Stomach (tissue), 9 donors: ENCODE results near the gene LHFPL2. TPM values are rescaled to one million over a fixed set of nuclear protein-coding genes. Genes with fewer than 3 reads are reported as not detected.

Source experiments
- DNase-seq, 2 donors: peaks; one replicate each; pipeline versions ENCODE4 v3.0.0 to v3.0.0-alpha.2; 2013 to 2019
- H3K27ac ChIP-seq, 5 donors: fragments of 200-600 bp in 4 of 5; sonication (generic) in 4 of 5; one replicate each; pipeline ENCODE4 v1.5.1; 2013 to 2019; ENCODE audit warnings: mild to moderate bottlenecking in 1 of 5, moderate library complexity in 1 of 5
- H3K27me3 ChIP-seq, 3 donors: fragments of 200-600 bp; sonication (generic); one replicate each; pipeline ENCODE4 v1.5.1; 2017 to 2019; ENCODE audit warnings: mixed run types in 1 of 3
- H3K36me3 ChIP-seq, 4 donors: fragments of 200-600 bp; sonication (generic); 1 replicate in 3 of 4; 2 replicates in 1 of 4; pipeline ENCODE4 v1.5.1; 2016 to 2019
- H3K4me1 ChIP-seq, 4 donors: fragments of 200-600 bp; sonication (generic); one replicate each; pipeline ENCODE4 v1.5.1; 2016 to 2019
- H3K4me3 ChIP-seq, 4 donors: fragments of 200-600 bp; sonication (generic) in 3 of 4; one replicate each; pipeline ENCODE4 v1.5.1; 2016 to 2019; ENCODE audit warnings: mild to moderate bottlenecking in 1 of 4
- H3K9me3 ChIP-seq, 4 donors: fragments of 200-600 bp; sonication (generic); one replicate each; pipeline ENCODE4 v1.5.1; 2016 to 2019
- EP300 ChIP-seq: sonication (generic); formaldehyde crosslinking; IDR thresholded peaks from one replicate; pipeline ENCODE4 v1.6.1; 2017; ENCODE audit warnings: antibody characterized with exemption
- POLR2A ChIP-seq, 4 donors: fragments of 450-650 bp; IDR thresholded peaks; one replicate each; pipeline ENCODE4 v1.6.1; 2016; ENCODE audit warnings: antibody characterized with exemption in 4 of 4, control low read depth in 2 of 4, mild to moderate bottlenecking in 1 of 4, moderate library complexity in 1 of 4
- POLR2AphosphoS5 ChIP-seq, 3 donors: sonication (generic); formaldehyde crosslinking; IDR thresholded peaks; one replicate each; pipeline ENCODE4 v1.6.1; 2016; ENCODE audit warnings: antibody characterized with exemption in 3 of 3
- WGBS, 5 donors: extraction: QIAGEN DNeasy Blood & Tissue Kit in 3 of 5; methylation state at CpG; one replicate each; pipeline versions ENCODE4 v1.1.5 to v1.1.7; 2013 to 2018; 5-methylcytosine and 5-hydroxymethylcytosine counted together
- intact Hi-C: fragments of 100-400 bp; cut with DNase I; formaldehyde crosslinking; loops from one replicate; pipeline ENCODE4 v1.15.1; 2023; ENCODE audit warnings: low total_unique reads
- polyA plus RNA-seq, 3 donors: library from polyadenylated mRNA; stranded (reverse); fragments of 200-250 nt; gene quantifications; one replicate each; pipeline ENCODE4 v1.2.3, GENCODE V29; 2013
- total RNA-seq, 5 donors: library from RNA; depleted of rRNA; stranded (reverse); fragments of >200 nt; gene quantifications; one replicate each; pipeline versions ENCODE4 v1.1.0 to v1.2.3, GENCODE V29; 2014 to 2016
- TF ChIP-seq, protein P1 (sequence below), 7 experiments: fragments of 450-650 bp in 4 of 7; fragments of 200-600 bp in 3 of 7; sonication (generic) in 3 of 7; IDR thresholded peaks; one replicate each; pipeline ENCODE4 v1.5.1; 2016 to 2019; ENCODE audit warnings: antibody characterized with exemption in 7 of 7, control low read depth in 2 of 7, mild to moderate bottlenecking in 1 of 7
- donor health status: healthy with polysubstance abuse.
- donor health status: Bipolar disorder and iron deficiency.
- donor health status: healthy.

Gene LHFPL2
- total and polyA plus RNA-seq, 8 donors, result 3.7 to 53.6 (median 24.3) TPM

DNA sequence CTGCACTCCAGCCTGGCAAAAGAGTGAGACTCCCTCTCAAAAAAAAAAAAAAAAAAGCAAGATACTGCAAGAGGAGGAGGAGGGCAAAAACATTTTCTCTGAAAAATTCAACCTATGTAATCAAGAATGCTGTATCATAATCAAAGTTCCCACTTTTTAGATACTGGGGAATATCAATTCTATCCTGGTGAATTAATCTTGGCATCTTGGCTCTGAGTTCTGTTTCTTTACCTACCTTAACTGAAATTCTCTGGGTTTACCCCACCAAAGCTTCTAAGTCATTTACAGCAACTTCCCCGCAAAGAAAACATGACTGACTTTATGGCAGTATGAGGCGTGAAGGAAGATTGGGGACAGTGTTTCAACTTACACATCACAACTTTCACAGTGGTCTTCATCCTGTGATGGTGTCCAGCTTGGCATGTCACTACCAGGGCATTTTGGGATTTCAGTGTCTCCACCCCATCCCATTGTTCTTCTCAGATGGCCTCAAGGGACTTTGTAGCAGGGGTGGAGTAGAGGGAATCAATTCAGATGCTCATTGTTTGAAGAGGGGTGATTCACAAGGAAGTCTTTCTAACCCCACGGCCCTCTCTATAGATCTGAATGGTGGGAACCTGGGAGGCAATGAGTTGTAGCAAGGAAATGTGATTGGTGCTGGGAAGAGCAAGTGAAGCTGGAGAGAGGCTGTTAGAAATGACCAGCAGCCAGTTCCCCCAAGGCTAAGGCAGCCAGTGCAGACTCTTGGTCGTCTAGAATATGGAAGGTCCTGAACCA lies 157.7 kb downstream of the LHFPL2 start:
- peaks cover 0 to 33% (median 30%) of the 10 kb centered on the region in 4 donors for H3K36me3 ChIP-seq
- H3K27me3 ChIP-seq, result no peaks in the 10 kb centered on the region
- TF ChIP-seq, protein P1, sequence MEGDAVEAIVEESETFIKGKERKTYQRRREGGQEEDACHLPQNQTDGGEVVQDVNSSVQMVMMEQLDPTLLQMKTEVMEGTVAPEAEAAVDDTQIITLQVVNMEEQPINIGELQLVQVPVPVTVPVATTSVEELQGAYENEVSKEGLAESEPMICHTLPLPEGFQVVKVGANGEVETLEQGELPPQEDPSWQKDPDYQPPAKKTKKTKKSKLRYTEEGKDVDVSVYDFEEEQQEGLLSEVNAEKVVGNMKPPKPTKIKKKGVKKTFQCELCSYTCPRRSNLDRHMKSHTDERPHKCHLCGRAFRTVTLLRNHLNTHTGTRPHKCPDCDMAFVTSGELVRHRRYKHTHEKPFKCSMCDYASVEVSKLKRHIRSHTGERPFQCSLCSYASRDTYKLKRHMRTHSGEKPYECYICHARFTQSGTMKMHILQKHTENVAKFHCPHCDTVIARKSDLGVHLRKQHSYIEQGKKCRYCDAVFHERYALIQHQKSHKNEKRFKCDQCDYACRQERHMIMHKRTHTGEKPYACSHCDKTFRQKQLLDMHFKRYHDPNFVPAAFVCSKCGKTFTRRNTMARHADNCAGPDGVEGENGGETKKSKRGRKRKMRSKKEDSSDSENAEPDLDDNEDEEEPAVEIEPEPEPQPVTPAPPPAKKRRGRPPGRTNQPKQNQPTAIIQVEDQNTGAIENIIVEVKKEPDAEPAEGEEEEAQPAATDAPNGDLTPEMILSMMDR (IDR thresholded peaks at IDR 0.05), result no peak
- no peak for TF ChIP-seq EP300
- TF ChIP-seq POLR2A (IDR thresholded peaks at IDR 0.05), result no peak
- TF ChIP-seq POLR2AphosphoS5 (IDR thresholded peaks at IDR 0.05), result no peak
- intact Hi-C loops, result no loop called here
- 84 to 92% (median 88%) methylated on average over 4 of the region's 4 CpGs for WGBS, 5 donors
- no peak overlapping the region for H3K27ac ChIP-seq
- DNase-seq, result no peak
- no peaks in the 10 kb centered on the region for H3K9me3 ChIP-seq
- no peak overlapping the region for H3K4me3 ChIP-seq
- peaks cover 0 to 28% (median 7%) of the 10 kb centered on the region in 4 donors for H3K4me1 ChIP-seq

DNA sequence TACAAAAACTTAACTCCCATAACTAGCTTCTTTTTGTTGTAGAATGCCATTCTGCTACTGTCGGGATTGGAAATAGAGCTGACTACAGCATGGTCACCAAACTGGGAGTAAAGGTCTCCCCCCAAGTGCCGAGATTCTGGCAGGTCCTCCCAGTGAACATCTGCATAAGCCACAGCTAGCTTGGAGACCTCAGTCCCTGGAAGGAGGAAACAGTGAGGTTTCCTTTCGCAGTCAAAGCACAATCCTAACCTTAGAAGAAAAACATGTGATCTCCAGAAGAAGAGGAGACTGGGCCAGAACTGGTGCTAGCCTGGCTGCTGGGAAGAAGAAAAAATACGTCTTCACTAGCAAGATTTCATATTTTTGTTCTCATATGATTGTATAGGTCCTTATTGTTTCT lies 160.7 kb downstream of the LHFPL2 start:
- H3K27ac ChIP-seq, result no peak overlapping the region
- intact Hi-C loops, result no loop called here
- 75 to 88% (median 79%) methylated on average over 4 of the region's 4 CpGs for WGBS, 5 donors

DNA sequence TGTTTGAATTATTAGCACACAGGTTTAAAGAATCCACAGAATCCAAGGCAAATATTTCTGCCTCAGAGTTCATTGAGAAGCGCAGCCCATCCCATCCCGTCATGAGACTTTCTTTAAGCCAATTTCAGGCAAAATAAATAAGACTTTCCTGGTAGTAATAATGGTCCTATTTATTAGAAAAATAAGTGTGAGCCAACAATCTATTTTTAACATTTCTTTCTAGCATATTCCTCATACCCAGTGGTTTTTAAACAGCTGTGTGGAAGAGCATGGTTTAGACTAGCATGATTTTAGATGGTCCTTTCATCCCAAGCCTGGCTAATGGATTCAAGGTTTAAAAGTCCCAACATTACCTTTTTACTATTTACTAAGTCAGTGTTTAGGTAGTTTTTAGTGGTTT lies 162.4 kb downstream of the LHFPL2 start:
- intact Hi-C loops, result no loop called here
- no peak overlapping the region for H3K27ac ChIP-seq

More for the DNA sequence above, 160.7 kb downstream of the LHFPL2 start:
- no peak overlapping the region for H3K4me3 ChIP-seq
- TF ChIP-seq POLR2A (IDR thresholded peaks at IDR 0.05), result no peak
- DNase-seq, result no peak
- no peaks in the 10 kb centered on the region for H3K9me3 ChIP-seq
- H3K36me3 ChIP-seq, result peaks cover 0 to 38% (median 30%) of the 10 kb centered on the region in 4 donors
- H3K27me3 ChIP-seq, result no peaks in the 10 kb centered on the region
- peaks cover 9 to 31% (median 18%) of the 10 kb centered on the region in 4 donors for H3K4me1 ChIP-seq

DNA sequence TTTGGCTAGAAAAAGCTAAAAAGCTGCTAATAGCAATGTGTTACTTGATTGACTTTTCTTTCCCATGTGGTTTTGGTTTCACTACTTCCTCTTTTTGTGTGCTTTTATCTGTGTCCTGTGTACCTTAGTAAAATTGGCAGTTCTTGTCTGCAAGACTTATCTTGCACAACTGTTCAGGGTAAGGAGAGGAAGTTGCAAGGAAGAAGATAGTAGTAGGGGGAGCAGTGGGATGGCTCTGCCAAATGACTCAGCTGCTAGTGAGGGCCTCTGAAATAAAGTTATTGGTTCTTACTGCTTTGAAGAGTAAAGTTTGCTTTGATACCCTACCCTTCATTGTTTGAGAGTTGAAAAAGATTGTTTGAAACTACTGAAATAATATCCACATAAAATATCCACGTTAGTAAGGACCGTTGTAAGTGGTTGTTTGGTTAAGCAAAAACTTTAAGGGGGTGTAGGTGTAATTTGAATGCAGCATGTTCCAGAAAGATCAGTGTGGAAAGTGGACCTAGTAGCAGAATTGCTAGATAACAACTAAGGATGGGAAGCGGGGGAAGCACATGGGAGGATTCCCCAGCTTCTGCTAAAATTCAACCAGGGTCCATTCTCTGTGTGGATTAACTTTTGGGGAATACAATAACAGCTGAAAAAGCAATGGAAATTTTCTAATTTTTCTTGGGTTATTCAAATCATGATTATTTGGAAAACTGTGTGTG lies 164.6 kb downstream of the LHFPL2 start:
- 74 to 89% (median 78%) methylated on average over 3 of the region's 3 CpGs for WGBS, 5 donors
- Histone ChIP-seq H3K4me3 (no peak overlapping the region), H3K27ac (peak overlapping the region in 3 of 5 donors; percentile 8 to 23 (median 18)), H3K27me3 (no peaks in the 10 kb centered on the region), H3K9me3 (no peaks in the 10 kb centered on the region), H3K4me1 (peaks cover 9 to 36% (median 20%) of the 10 kb centered on the region in 4 donors), H3K36me3 (peaks cover 0 to 44% (median 23%) of the 10 kb centered on the region in 4 donors)
- TF ChIP-seq, protein P1 (IDR thresholded peaks at IDR 0.05), result no peak
- TF ChIP-seq POLR2AphosphoS5 (IDR thresholded peaks at IDR 0.05), result peak in 1 of 3 donors; percentile 12
- DNase-seq, result no peak
- intact Hi-C loops, result no loop called here

More for the DNA sequence above, 162.4 kb downstream of the LHFPL2 start:
- no peak for DNase-seq
- WGBS, 5 donors, result 86 to 91% (median 88%) methylated on average over 2 of the region's 2 CpGs
- Histone ChIP-seq H3K4me3 (no peak overlapping the region), H3K27me3 (no peaks in the 10 kb centered on the region), H3K36me3 (peaks cover 0 to 46% (median 30%) of the 10 kb centered on the region in 4 donors), H3K9me3 (no peaks in the 10 kb centered on the region), H3K4me1 (peaks cover 9 to 36% (median 20%) of the 10 kb centered on the region in 4 donors)
- no peak for TF ChIP-seq POLR2A (IDR thresholded peaks at IDR 0.05)
- no peak for TF ChIP-seq POLR2AphosphoS5 (IDR thresholded peaks at IDR 0.05)

DNA sequence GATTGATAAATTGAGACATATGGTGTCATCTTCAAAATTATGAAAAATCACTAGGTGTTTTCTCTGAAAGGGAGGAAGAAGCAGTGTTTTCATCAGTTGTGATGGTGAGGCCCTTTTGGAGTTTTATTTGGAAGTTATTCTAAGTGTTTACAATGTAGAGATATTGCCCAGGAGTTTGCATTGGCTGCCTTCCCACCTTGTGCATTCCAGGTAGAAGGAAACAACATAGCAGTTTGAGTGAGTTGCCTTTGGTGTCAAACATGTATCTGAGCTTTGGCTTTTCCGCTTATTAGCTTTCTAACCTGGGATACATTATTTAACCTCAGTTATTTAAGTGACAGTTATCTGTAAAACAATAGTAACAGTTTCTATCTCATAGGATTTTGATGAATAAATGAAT lies 165.6 kb downstream of the LHFPL2 start:
- H3K27ac ChIP-seq, result peak overlapping the region in 2 of 5 donors; percentile 8 to 23
- intact Hi-C loops, result no loop called here
- TF ChIP-seq, protein P1 (IDR thresholded peaks at IDR 0.05), result no peak
- no peak for TF ChIP-seq EP300
- TF ChIP-seq POLR2A (IDR thresholded peaks at IDR 0.05), result no peak
- no peak for TF ChIP-seq POLR2AphosphoS5 (IDR thresholded peaks at IDR 0.05)

More for the DNA sequence above, 165.6 kb downstream of the LHFPL2 start:
- peak in 1 of 2 donors; percentile 58 for DNase-seq
- Histone ChIP-seq H3K27me3 (no peaks in the 10 kb centered on the region), H3K4me3 (no peak overlapping the region), H3K9me3 (no peaks in the 10 kb centered on the region), H3K36me3 (peaks cover 0 to 34% (median 12%) of the 10 kb centered on the region in 4 donors), H3K4me1 (peaks cover 9 to 30% (median 18%) of the 10 kb centered on the region in 4 donors)
- 41 to 78% (median 67%) methylated on average over 1 of the region's 1 CpG for WGBS, 5 donors
